Glutamatergic neuron (in vitro differentiated cells): ENCODE data around the gene GNGT2. TPM values are rescaled to one million over a fixed set of nuclear protein-coding genes. Genes with fewer than 3 reads are reported as not detected.

Experiments
- DNase-seq: peaks from one replicate; pipeline ENCODE4 v3.0.0; 2022
- H3K27ac Mint-ChIP-seq: one replicate; pipeline ENCODE4 v1.8.0; 2020; ENCODE audit warnings: mild to moderate bottlenecking, mixed read lengths, inconsistent platforms; ENCODE audit not compliant: unreplicated experiment
- H3K27me3 Mint-ChIP-seq: one replicate; pipeline ENCODE4 v1.8.0; 2020; ENCODE audit warnings: mild to moderate bottlenecking, moderate library complexity, mixed read lengths, inconsistent platforms; ENCODE audit not compliant: unreplicated experiment
- H3K36me3 Mint-ChIP-seq: one replicate; pipeline ENCODE4 v1.8.0; 2020; ENCODE audit warnings: mild to moderate bottlenecking, mixed read lengths, inconsistent platforms; ENCODE audit not compliant: unreplicated experiment
- H3K4me1 Mint-ChIP-seq: one replicate; pipeline ENCODE4 v1.8.0; 2020; ENCODE audit warnings: mild to moderate bottlenecking, low read depth, mixed read lengths, inconsistent platforms; ENCODE audit not compliant: unreplicated experiment
- H3K4me3 Mint-ChIP-seq: one replicate; pipeline ENCODE4 v1.8.0; 2020; ENCODE audit warnings: mild to moderate bottlenecking, mixed read lengths, inconsistent platforms; ENCODE audit not compliant: unreplicated experiment
- H3K9me3 Mint-ChIP-seq: one replicate; pipeline ENCODE4 v1.8.0; 2020; ENCODE audit warnings: mild to moderate bottlenecking, moderate library complexity, mixed read lengths, inconsistent platforms; ENCODE audit not compliant: unreplicated experiment
- total RNA-seq: library from RNA; stranded (reverse); fragmentation: NEBNext Ultra II Directional; extraction: Animal tissue kit (Norgen Biotek cat#: 25700); gene quantifications from one replicate; pipeline ENCODE4 v1.2.1, GENCODE V29; 2021; ENCODE audit not compliant: unreplicated experiment
- TF ChIP-seq, protein P1 (sequence below): fragments of 200-600 bp; sonication (generic); IDR thresholded peaks from one replicate; pipeline ENCODE4 v1.5.0; 2021; ENCODE audit not compliant: partially characterized antibody, unreplicated experiment

The GNGT2 gene
- total RNA-seq, 1 donor from 2014 or later: not detected

DNA sequence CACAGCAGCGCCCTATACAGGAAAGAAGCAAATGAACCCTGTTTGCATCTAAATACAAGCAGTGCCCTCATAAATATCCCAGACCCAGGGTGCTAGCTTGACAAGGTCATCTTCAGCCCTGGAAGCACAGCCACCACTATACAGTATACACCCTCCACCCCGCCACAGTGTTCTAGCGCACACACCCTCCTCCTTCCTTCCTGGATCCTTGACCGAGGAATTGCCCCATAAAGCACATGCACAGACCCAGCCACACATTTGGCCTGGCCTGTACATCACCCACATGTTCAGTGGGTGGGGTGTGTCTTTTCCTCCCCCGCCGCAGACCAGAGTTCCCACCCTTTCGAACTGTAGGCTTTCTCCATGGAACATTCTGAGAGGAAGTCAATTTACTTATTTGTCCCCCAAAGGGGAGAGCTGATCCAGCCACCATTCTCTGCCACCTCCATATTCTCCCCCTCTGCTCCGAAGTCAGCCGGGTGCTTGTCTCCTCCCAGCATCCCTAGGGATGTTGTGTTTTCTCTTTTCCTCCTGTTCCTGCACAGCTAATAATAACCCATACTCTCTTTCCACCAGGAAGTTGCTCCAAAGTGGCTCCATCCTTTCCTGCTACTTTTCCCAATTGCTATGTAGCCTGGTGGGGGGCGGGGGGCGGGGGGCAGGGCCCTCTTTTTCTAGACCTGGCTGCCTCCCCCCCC is 6.7 kb upstream of the GNGT2 start:
- H3K27me3 Mint-ChIP-seq: peaks cover 7% of the 10 kb centered on the region
- no peak for DNase-seq
- H3K9me3 Mint-ChIP-seq: peaks cover 1% of the 10 kb centered on the region
- no peaks in the 10 kb centered on the region for H3K4me1 Mint-ChIP-seq
- no peak overlapping the region for H3K4me3 Mint-ChIP-seq
- H3K27ac Mint-ChIP-seq: no peak overlapping the region
- H3K36me3 Mint-ChIP-seq: no peaks in the 10 kb centered on the region
- TF ChIP-seq, protein P1, sequence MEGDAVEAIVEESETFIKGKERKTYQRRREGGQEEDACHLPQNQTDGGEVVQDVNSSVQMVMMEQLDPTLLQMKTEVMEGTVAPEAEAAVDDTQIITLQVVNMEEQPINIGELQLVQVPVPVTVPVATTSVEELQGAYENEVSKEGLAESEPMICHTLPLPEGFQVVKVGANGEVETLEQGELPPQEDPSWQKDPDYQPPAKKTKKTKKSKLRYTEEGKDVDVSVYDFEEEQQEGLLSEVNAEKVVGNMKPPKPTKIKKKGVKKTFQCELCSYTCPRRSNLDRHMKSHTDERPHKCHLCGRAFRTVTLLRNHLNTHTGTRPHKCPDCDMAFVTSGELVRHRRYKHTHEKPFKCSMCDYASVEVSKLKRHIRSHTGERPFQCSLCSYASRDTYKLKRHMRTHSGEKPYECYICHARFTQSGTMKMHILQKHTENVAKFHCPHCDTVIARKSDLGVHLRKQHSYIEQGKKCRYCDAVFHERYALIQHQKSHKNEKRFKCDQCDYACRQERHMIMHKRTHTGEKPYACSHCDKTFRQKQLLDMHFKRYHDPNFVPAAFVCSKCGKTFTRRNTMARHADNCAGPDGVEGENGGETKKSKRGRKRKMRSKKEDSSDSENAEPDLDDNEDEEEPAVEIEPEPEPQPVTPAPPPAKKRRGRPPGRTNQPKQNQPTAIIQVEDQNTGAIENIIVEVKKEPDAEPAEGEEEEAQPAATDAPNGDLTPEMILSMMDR: no peak

DNA sequence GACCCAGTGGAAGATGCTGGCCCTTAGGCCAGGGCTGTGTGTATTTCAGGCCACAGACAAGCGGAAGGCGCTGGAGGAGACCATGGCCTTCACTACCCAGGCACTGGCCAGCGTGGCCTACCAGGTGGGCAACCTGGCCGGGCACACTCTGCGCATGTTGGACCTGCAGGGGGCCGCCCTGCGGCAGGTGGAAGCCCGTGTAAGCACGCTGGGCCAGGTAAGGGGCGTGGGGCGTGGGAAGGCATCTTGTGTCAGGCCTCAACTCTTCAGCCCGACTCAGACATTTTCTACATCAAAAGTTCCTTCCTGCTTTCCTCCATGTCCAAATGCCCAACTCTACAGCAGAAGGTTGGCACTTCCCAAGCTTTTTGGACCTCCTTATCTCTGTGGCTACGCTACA is 6.1 kb upstream of the GNGT2 start:
- DNase-seq: no peak
- H3K27ac Mint-ChIP-seq: no peak overlapping the region
- peaks cover 1% of the 10 kb centered on the region for H3K9me3 Mint-ChIP-seq

DNA sequence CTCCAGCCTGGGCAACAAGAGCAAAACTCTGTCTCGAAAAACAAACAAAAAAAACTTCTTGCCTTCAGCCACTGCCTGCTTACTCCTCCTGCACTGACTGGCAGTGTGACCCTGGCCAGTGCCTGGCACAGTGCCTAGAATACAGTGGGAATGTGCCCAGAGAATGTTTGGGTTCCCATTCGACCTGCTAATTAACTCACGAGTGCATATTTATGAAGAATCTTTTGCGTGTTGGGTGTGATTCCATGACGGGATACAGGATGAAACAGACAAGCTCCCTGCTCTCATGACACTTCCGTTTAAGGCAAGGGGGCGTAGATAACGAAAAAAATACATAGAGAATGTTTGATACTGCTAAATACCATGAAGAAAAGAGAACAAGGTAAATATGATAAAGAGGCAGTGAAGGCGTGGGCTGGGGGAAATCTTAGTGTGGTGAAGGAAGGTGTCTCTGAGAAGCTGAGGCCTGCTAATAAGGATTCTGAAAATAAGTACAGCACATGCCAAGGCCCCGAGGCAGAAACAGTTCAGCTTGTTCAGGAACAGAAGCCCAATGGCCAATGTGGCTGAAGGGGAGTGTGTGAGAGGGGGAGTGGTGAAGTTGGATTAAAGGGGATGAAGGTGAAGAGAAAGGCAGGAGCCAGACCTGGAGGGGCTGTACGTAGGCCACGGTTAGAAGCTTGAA is 4.4 kb upstream of the GNGT2 start:
- Mint-ChIP-seq H3K9me3 (peaks cover 1% of the 10 kb centered on the region), H3K4me3 (no peak overlapping the region), H3K27ac (no peak overlapping the region), H3K36me3 (no peaks in the 10 kb centered on the region), H3K4me1 (no peaks in the 10 kb centered on the region), H3K27me3 (peaks cover 4% of the 10 kb centered on the region)
- no peak for DNase-seq
- TF ChIP-seq, protein P1: no peak

More for the DNA sequence above, 6.1 kb upstream of the GNGT2 start:
- H3K4me1 Mint-ChIP-seq: no peaks in the 10 kb centered on the region
- H3K36me3 Mint-ChIP-seq: no peaks in the 10 kb centered on the region
- H3K27me3 Mint-ChIP-seq: peaks cover 2% of the 10 kb centered on the region
- H3K4me3 Mint-ChIP-seq: no peak overlapping the region
- TF ChIP-seq, protein P1: no peak

DNA sequence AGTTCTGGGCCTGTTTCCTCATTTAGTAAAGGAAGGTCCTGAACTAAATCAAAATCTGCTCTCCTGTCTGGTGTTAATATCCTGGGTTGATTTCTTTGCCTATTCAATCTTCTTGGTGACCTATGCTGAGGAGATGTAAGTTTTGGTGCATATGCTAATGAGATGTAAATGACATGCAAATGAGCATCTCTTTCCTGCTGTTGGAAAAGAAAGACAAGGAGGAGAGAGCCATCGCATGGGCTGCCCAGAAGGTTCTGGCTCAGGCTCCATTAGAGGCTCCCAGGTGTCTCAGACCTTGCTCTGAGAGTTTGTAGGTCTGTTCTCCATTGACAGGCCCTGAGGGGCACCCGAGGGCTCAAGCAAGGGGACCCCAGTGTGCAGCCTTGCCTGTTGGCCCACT is 3.5 kb upstream of the GNGT2 start:
- Mint-ChIP-seq H3K4me3 (no peak overlapping the region), H3K9me3 (peaks cover 1% of the 10 kb centered on the region), H3K27me3 (peaks cover 5% of the 10 kb centered on the region), H3K27ac (no peak overlapping the region), H3K4me1 (no peaks in the 10 kb centered on the region), H3K36me3 (no peaks in the 10 kb centered on the region)
- TF ChIP-seq, protein P1: no peak
- no peak for DNase-seq

DNA sequence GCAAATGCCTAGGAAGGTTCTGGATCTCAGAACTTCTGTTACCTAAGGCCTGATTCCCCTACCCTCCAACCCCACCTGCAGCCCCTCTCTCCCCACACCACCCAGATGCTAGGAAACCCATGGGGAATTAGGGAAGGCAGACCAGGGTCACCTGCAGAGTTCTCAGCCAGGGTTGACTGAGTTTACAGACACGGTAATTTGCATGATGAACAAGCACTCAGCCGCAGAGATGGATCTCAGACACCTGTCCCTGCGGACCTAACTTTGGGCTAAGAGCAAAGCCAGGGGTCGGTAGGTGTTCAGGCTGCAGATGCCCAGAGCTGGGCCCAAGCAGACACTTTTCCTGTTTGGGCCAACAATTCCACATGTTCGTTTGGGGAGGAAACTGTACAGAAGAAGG is 3.0 kb upstream of the GNGT2 start:
- H3K4me1 Mint-ChIP-seq: no peaks in the 10 kb centered on the region
- H3K36me3 Mint-ChIP-seq: no peaks in the 10 kb centered on the region
- peaks cover 5% of the 10 kb centered on the region for H3K27me3 Mint-ChIP-seq
- TF ChIP-seq, protein P1: no peak
- DNase-seq: no peak
- no peak overlapping the region for H3K27ac Mint-ChIP-seq
- H3K4me3 Mint-ChIP-seq: no peak overlapping the region
- peaks cover 1% of the 10 kb centered on the region for H3K9me3 Mint-ChIP-seq
